SK-N-SH treated with all-trans-retinoic acid at 6 μM for 48 hours (cell line): ENCODE data around the gene ACTL8.

Experiments
- ATAC-seq: fragments of 200-7000 bp; cut with Tn5 transposase; 3 replicates; pipeline ENCODE4 v1.9.1; 2020; ENCODE audit warnings: mild to moderate bottlenecking, moderate library complexity
- ARNTL ChIP-seq: fragments of 450-650 bp; formaldehyde crosslinking; IDR thresholded peaks from 2 replicates; pipeline ENCODE4 v1.5.0; 2020; ENCODE audit warnings: low read depth, mild to moderate bottlenecking, moderate library complexity, borderline replicate concordance
- BACH2 ChIP-seq: fragments of 250-450 bp; sonication (Bioruptor Pico); IDR thresholded peaks from 2 replicates; pipeline ENCODE4 v1.9.0; 2021; ENCODE audit warnings: mild to moderate bottlenecking, borderline replicate concordance
- CREB5 ChIP-seq: fragments of 250-450 bp; sonication (Bioruptor Pico); IDR thresholded peaks from 2 replicates; pipeline ENCODE4 v1.5.1; 2020; ENCODE audit warnings: low read depth, mild to moderate bottlenecking, moderate library complexity
- CSDC2 ChIP-seq: fragments of 250-450 bp; sonication (Bioruptor Pico); IDR thresholded peaks from 2 replicates; pipeline ENCODE4 v1.5.0; 2020; ENCODE audit warnings: mild to moderate bottlenecking, moderate library complexity
- CSRNP3 ChIP-seq: fragments of 250-450 bp; sonication (Bioruptor Pico); IDR thresholded peaks from 2 replicates; pipeline ENCODE4 v1.5.1; 2021; ENCODE audit warnings: mild to moderate bottlenecking, moderate library complexity
- ESRRG ChIP-seq: fragments of 250-450 bp; sonication (Bioruptor Pico); IDR thresholded peaks from 2 replicates; pipeline ENCODE4 v1.6.1; 2021; ENCODE audit warnings: mild to moderate bottlenecking
- GLIS3 ChIP-seq: fragments of 250-450 bp; sonication (Bioruptor Pico); IDR thresholded peaks from 2 replicates; pipeline ENCODE4 v1.5.0; 2020; ENCODE audit warnings: mild to moderate bottlenecking, moderate library complexity
- PATZ1 ChIP-seq: fragments of 250-450 bp; sonication (Bioruptor Pico); IDR thresholded peaks from 2 replicates; pipeline ENCODE4 v1.8.0; 2020; ENCODE audit warnings: mild to moderate bottlenecking, moderate library complexity, borderline replicate concordance
- POU6F1 ChIP-seq: fragments of 250-450 bp; sonication (Bioruptor Pico); IDR thresholded peaks from 2 replicates; pipeline ENCODE4 v1.8.0; 2021; ENCODE audit warnings: low read depth, mild to moderate bottlenecking, moderate library complexity, borderline replicate concordance
- PPARA ChIP-seq: fragments of 250-450 bp; sonication (Bioruptor Pico); IDR thresholded peaks from 2 replicates; pipeline ENCODE4 v1.5.0; 2020; ENCODE audit warnings: mild to moderate bottlenecking, borderline replicate concordance
- RARB ChIP-seq: fragments of 250-450 bp; sonication (Bioruptor Pico); IDR thresholded peaks from 2 replicates; pipeline ENCODE4 v1.8.0; 2021; ENCODE audit warnings: mild to moderate bottlenecking, moderate library complexity
- TOX ChIP-seq: fragments of 250-450 bp; sonication (Bioruptor Pico); IDR thresholded peaks from 2 replicates; pipeline ENCODE4 v1.8.0; 2021; ENCODE audit warnings: mild to moderate bottlenecking, moderate library complexity, borderline replicate concordance
- TSHZ2 ChIP-seq: fragments of 250-450 bp; sonication (Bioruptor Pico); IDR thresholded peaks from 2 replicates; pipeline ENCODE4 v1.5.0; 2020; ENCODE audit warnings: mild to moderate bottlenecking, moderate library complexity
- ZC3H10 ChIP-seq: fragments of 250-450 bp; sonication (Bioruptor Pico); IDR thresholded peaks from 2 replicates; pipeline ENCODE4 v1.5.1; 2021; ENCODE audit warnings: mild to moderate bottlenecking, moderate library complexity
- ZFP3 ChIP-seq: fragments of 250-450 bp; sonication (Bioruptor Pico); IDR thresholded peaks from 2 replicates; pipeline ENCODE4 v1.5.0; 2020; ENCODE audit warnings: mild to moderate bottlenecking, moderate library complexity
- ZFP30 ChIP-seq: fragments of 450-650 bp; formaldehyde crosslinking; IDR thresholded peaks from 2 replicates; pipeline ENCODE4 v1.5.0; 2022; ENCODE audit warnings: mild to moderate bottlenecking, moderate library complexity
- ZNF565 ChIP-seq: fragments of 450-650 bp; formaldehyde crosslinking; conservative IDR thresholded peaks from 2 replicates; pipeline ENCODE4 v1.5.0; 2020; ENCODE audit warnings: low read depth, mild to moderate bottlenecking, moderate library complexity
- ZNF8 ChIP-seq: fragments of 450-650 bp; formaldehyde crosslinking; IDR thresholded peaks from 2 replicates; pipeline ENCODE4 v1.5.0; 2020; ENCODE audit warnings: mild to moderate bottlenecking, moderate library complexity

Gene ACTL8

GRCh38 chr1:17851056-17851455 is 95.9 kb downstream of the ACTL8 start:
- TF ChIP-seq ZNF8 (CRISPR knock-in tag) (no peak), TSHZ2 (CRISPR knock-in tag) (no peak), ZFP30 (no peak), CSDC2 (CRISPR knock-in tag) (no peak), CREB5 (CRISPR knock-in tag) (no peak), GLIS3 (no peak), RARB (no peak), CSRNP3 (CRISPR knock-in tag) (no peak), PATZ1 (CRISPR knock-in tag) (no peak), BACH2 (no peak), TOX (CRISPR knock-in tag) (no peak), ZNF565 (CRISPR knock-in tag) (no peak), ESRRG (no peak), ZC3H10 (CRISPR knock-in tag) (no peak), PPARA (no peak), ARNTL (CRISPR knock-in tag) (no peak), ZFP3 (CRISPR knock-in tag) (no peak), POU6F1 (CRISPR knock-in tag) (no peak)
- ATAC-seq, result no peak

- TF ChIP-seq PATZ1 (CRISPR knock-in tag), result no peak
- no peak for TF ChIP-seq TSHZ2 (CRISPR knock-in tag)
- ATAC-seq, result no peak
Measured at GRCh38 chr1:17852383-17852782, 97.2 kb downstream of the ACTL8 start.
